HCT116 (cell line): ENCODE data around the gene DYNLRB2. TPM values are rescaled to one million over a fixed set of nuclear protein-coding genes. Genes with fewer than 3 reads are reported as not detected.

Experiments
- ATAC-seq: fragments of 200-7000 bp; cut with Tn5 transposase; 2 replicates; pipeline ENCODE4 v1.9.1; 2020; ENCODE audit warnings: mild to moderate bottlenecking, moderate library complexity
- BruUV-seq: library from RNA; stranded (reverse); fragments of 400-500 nt; replicated peaks from 2 replicates; lab custom pipeline; 2021; lab: Mats Ljungman, UMichigan
- CTCF ChIA-PET: fragments of 300-600 bp; sonication (Branson Sonifier 250); formaldehyde crosslinking; loops from one replicate; lab custom pipeline; 2021; ENCODE audit warnings: antibody characterized with exemption; lab: Charles Lee
- POLR2A ChIA-PET: fragments of 300-600, 350-600 bp; sonication (Branson Sonifier 250); formaldehyde crosslinking; loops from one replicate; lab custom pipeline; 2021; ENCODE audit warnings: antibody characterized with exemption; lab: Charles Lee
- RAD21 ChIA-PET, 2 experiments: fragments of 300-600 bp; sonication (Branson Sonifier 250); formaldehyde crosslinking; loops; one replicate each; lab custom pipeline; 2023; ENCODE audit warnings: low total read pairs in 2 of 2; ENCODE audit not compliant: uncharacterized antibody in 2 of 2, unreplicated experiment in 2 of 2, low non-redundant PET in 1 of 2; lab: Charles Lee
- DNase-seq: peaks from one replicate; pipeline ENCODE4 v3.0.0-alpha.2; 2010; ENCODE audit warnings: low read depth, low spot score
- H2AFZ ChIP-seq: fragments of 200-600 bp; shearing (Covaris generic), sonication (generic); 2 replicates; pipeline ENCODE4 v1.6.1; 2017; ENCODE audit warnings: low read depth, mixed run types, mixed read lengths, antibody characterized with exemption, low read length; ENCODE audit not compliant: poor library complexity, severe bottlenecking
- H3K27ac ChIP-seq: 2 replicates; pipeline ENCODE4 v1.5.1; 2012; ENCODE audit warnings: low read depth, low read length
- H3K27me3 ChIP-seq: fragments of 200-600 bp; sonication (generic); 2 replicates; pipeline ENCODE4 v1.6.1; 2016; ENCODE audit warnings: mixed run types, low read length, mixed read lengths; ENCODE audit not compliant: insufficient read depth
- H3K36me3 ChIP-seq, 2 experiments: fragments of 200-500 bp in 1 of 2; fragments of 200-600 bp in 1 of 2; sonication (Bioruptor generic) in 1 of 2; sonication (generic) in 1 of 2; 2 replicates each; pipeline versions ENCODE4 v1.5.1 to v1.6.1; 2014 to 2016; ENCODE audit warnings: low read length in 2 of 2, inconsistent platforms in 1 of 2, mixed read lengths in 1 of 2, mixed run types in 1 of 2; ENCODE audit not compliant: insufficient read depth in 2 of 2, control insufficient read depth in 1 of 2
- H3K4me1 ChIP-seq, 2 experiments: fragments of 200-600 bp in 1 of 2; sonication (generic) in 1 of 2; 2 replicates each; pipeline versions ENCODE4 v1.5.1 to v1.6.1; 2012 to 2017; ENCODE audit warnings: low read length in 2 of 2, inconsistent platforms in 1 of 2, mild to moderate bottlenecking in 1 of 2, mixed read lengths in 1 of 2, mixed run types in 1 of 2, moderate library complexity in 1 of 2; ENCODE audit not compliant: insufficient read depth in 2 of 2, control insufficient read depth in 1 of 2
- H3K4me2 ChIP-seq: fragments of 200-600 bp; sonication (generic); 2 replicates; pipeline ENCODE4 v1.6.1; 2017; ENCODE audit warnings: mixed run types, low read length, mixed read lengths
- H3K4me3 ChIP-seq, 2 experiments: fragments of 200-600 bp in 1 of 2; sonication (generic) in 1 of 2; replicated peaks in 1 of 2; 2 replicates each; pipeline ENCODE4 v1.5.1; 2011 to 2016; ENCODE audit warnings: low read length in 2 of 2, control low read depth in 1 of 2, low read depth in 1 of 2, mild to moderate bottlenecking in 1 of 2, mixed read lengths in 1 of 2, mixed run types in 1 of 2
- H3K79me2 ChIP-seq: fragments of 200-600 bp; sonication (generic); 2 replicates; pipeline ENCODE4 v1.6.1; 2017; ENCODE audit warnings: mild to moderate bottlenecking, mixed run types, low read length, moderate library complexity, mixed read lengths; ENCODE audit not compliant: insufficient read depth
- H3K9ac ChIP-seq: fragments of 200-600 bp; sonication (generic); 2 replicates; pipeline ENCODE4 v1.6.1; 2016; ENCODE audit warnings: low read length, mixed read lengths
- H3K9me2 ChIP-seq: fragments of 200-600 bp; sonication (generic), shearing (Covaris generic); 2 replicates; pipeline ENCODE4 v1.6.1; 2017; ENCODE audit warnings: mixed run types, mild to moderate bottlenecking, moderate library complexity; ENCODE audit not compliant: insufficient read depth
- H3K9me3 ChIP-seq, 2 experiments: fragments of 200-500 bp in 1 of 2; fragments of 200-600 bp in 1 of 2; sonication (Bioruptor generic) in 1 of 2; sonication (generic) in 1 of 2; 2 replicates each; pipeline ENCODE4 v1.6.1; 2014 to 2017; ENCODE audit warnings: low read length in 2 of 2, mixed read lengths in 2 of 2, inconsistent platforms in 1 of 2, low read depth in 1 of 2, mild to moderate bottlenecking in 1 of 2, mixed run types in 1 of 2, moderate library complexity in 1 of 2; ENCODE audit not compliant: control insufficient read depth in 1 of 2, insufficient read depth in 1 of 2
- H4K20me1 ChIP-seq: fragments of 200-600 bp; sonication (generic), shearing (Covaris generic); 2 replicates; pipeline ENCODE4 v1.6.1; 2017; ENCODE audit warnings: mixed run types, mild to moderate bottlenecking, moderate library complexity; ENCODE audit not compliant: insufficient read depth
- ATF3 ChIP-seq: IDR thresholded peaks from 2 replicates; pipeline ENCODE4 v1.6.1; 2012
- CTCF ChIP-seq, 3 experiments: fragments of 200-600 bp in 1 of 3; sonication (generic) in 1 of 3; IDR thresholded peaks in 2 of 3; conservative IDR thresholded peaks in 1 of 3; 2 replicates each; pipeline ENCODE4 v1.5.1; 2012 to 2017; ENCODE audit warnings: low read depth in 2 of 3, low read length in 2 of 3, antibody characterized with exemption in 1 of 3, borderline replicate concordance in 1 of 3, control low read depth in 1 of 3, mild to moderate bottlenecking in 1 of 3, mixed read lengths in 1 of 3, mixed run types in 1 of 3, moderate library complexity in 1 of 3; ENCODE audit not compliant: insufficient read depth in 1 of 3
- ELF1 ChIP-seq: IDR thresholded peaks from 2 replicates; pipeline ENCODE4 v1.6.1; 2012; ENCODE audit warnings: low read depth, borderline replicate concordance
- EZH2phosphoT487 ChIP-seq: fragments of 200-600 bp; IDR thresholded peaks from 2 replicates; pipeline ENCODE4 v1.6.1; 2018; ENCODE audit warnings: antibody characterized with exemption, borderline replicate concordance
- MAX ChIP-seq: IDR thresholded peaks from 2 replicates; pipeline ENCODE4 v1.6.1; 2012
- POLR2A ChIP-seq: IDR thresholded peaks from 2 replicates; pipeline ENCODE4 v1.7.0; 2011; ENCODE audit warnings: borderline replicate concordance; ENCODE audit not compliant: insufficient read depth, insufficient read length; ENCODE audit errors: extremely low read depth
- POLR2AphosphoS5 ChIP-seq: IDR thresholded peaks from 2 replicates; pipeline ENCODE4 v1.6.1; 2011; ENCODE audit warnings: mild to moderate bottlenecking, low read depth, low read length, moderate library complexity
- RAD21 ChIP-seq: IDR thresholded peaks from 2 replicates; pipeline ENCODE4 v1.6.1; 2012; ENCODE audit warnings: low read depth, mild to moderate bottlenecking
- REST ChIP-seq: IDR thresholded peaks from 2 replicates; pipeline ENCODE4 v1.6.1; 2012; ENCODE audit warnings: low read depth
- SIN3A ChIP-seq: IDR thresholded peaks from 2 replicates; pipeline ENCODE4 v1.6.1; 2012; ENCODE audit warnings: low read depth
- SRF ChIP-seq: IDR thresholded peaks from 2 replicates; pipeline ENCODE4 v1.6.1; 2012; ENCODE audit warnings: low read depth
- ZBTB33 ChIP-seq: IDR thresholded peaks from 2 replicates; pipeline ENCODE4 v1.6.1; 2011; ENCODE audit warnings: mild to moderate bottlenecking, low read length, moderate library complexity; ENCODE audit not compliant: insufficient replicate concordance; ENCODE audit errors: extremely low read depth
- ZNF274 ChIP-seq: fragments of 200-500 bp; sonication (Bioruptor generic); IDR thresholded peaks from 2 replicates; pipeline ENCODE4 v1.6.1; 2014; ENCODE audit warnings: mild to moderate bottlenecking, low read depth, low read length, inconsistent platforms
- intact Hi-C: fragments of 100-400 bp; cut with micrococcal nuclease; formaldehyde crosslinking; loops from 2 replicates; pipeline ENCODE4 v1.10.0; 2022
- total RNA-seq: library from RNA; stranded (reverse); gene quantifications from one replicate; pipeline ENCODE4 v1.2.1, GENCODE V29; 2021; ENCODE audit not compliant: unreplicated experiment

The DYNLRB2 gene
- total RNA-seq, 1 experiment from 2014 or later: not detected

GRCh38 chr16:80591071-80591915, 50.5 kb downstream of the DYNLRB2 start:
- ChIA-PET POLR2A (no interaction called here), CTCF (no interaction called here), RAD21 (no interaction called here)
- Histone ChIP-seq H3K9ac (no peak overlapping the region), H3K27ac (no peak overlapping the region), H3K4me3 (no peak overlapping the region), H3K9me2 (no peaks in the 10 kb centered on the region), H3K4me2 (no peak overlapping the region), H3K79me2 (no peaks in the 10 kb centered on the region), H2AFZ (no peak overlapping the region), H3K27me3 (no peaks in the 10 kb centered on the region), H3K4me1 (no peaks in the 10 kb centered on the region), H4K20me1 (no peaks in the 10 kb centered on the region), H3K9me3 (peaks cover 0 to 5% of the 10 kb centered on the region in 2 experiments; a peak in 2 of 4 replicates), H3K36me3 (no peaks in the 10 kb centered on the region)
- no TSS peak for BruUV-seq
- intact Hi-C loops: no loop called here
- ATAC-seq: no peak
- no peak for DNase-seq
- TF ChIP-seq POLR2A (no peak), EZH2phosphoT487 (no peak), MAX (no peak), SIN3A (no peak), ZNF274 (no peak), ELF1 (no peak), ATF3 (no peak), ZBTB33 (no peak), RAD21 (no peak), CTCF (IDR thresholded peaks at IDR 0.05 in 2 of 3, conservative IDR thresholded peaks at IDR 0.05 in 1 of 3; ENCODE audit: borderline replicate concordance in 1 of 3, insufficient read depth in 1 of 3, low read depth in 2 of 3, low read length in 2 of 3) (no peak), SRF (no peak), POLR2AphosphoS5 (no peak), REST (no peak)
